Measurements from ENCODE around the gene EEF1A1.
"Not testable (repeated sequence)": the region's sequence is repeated elsewhere in the genome, so short reads cannot be mapped to it uniquely, and the experiment has no call there.

The EEF1A1 gene

DNA sequence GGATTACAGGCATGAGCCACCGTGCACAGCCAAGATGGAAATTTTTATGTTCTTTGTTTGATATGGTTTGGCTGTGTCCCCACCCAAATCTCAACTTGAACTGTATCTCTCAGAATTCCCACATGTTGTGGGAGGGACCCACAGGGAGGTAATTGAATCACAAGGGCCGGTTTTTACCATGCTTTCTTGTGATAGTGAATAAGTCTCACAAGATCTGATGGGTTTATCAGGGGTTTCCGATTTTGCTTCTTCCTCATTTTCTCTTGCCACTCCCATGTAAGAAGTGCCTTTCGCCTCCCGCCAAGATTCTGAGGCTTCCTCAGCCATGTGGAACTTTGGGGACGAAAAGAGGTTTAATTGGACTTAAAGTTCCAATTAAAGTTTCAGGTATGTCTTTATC is 14.6 kb downstream of the EEF1A1 start:
- no peak overlapping the region for H3K4me3 ChIP-seq (ENCODE audit: low read depth, low read length)

DNA sequence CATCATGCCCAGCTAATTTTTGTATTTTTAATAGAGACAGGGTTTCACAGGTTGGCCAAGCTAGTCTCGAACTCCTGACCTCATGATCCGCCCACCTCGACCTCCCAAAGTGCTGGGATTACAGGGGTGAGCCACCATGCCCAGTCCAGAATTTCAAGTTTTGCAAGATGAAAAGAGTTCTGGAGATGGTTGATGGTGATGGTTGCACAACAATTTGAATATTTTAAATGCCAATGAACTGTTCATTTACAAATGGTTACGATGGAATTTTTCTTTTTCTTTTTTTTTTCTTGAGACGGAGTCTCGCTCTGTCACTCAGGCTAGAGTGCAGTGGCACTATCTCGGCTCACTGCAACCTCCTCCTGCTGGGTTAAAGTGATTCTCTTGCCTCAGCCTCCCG is 15.1 kb downstream of the EEF1A1 start:
- H3K4me3 ChIP-seq (ENCODE audit: low read depth, low read length) = not testable (repeated sequence)

DNA sequence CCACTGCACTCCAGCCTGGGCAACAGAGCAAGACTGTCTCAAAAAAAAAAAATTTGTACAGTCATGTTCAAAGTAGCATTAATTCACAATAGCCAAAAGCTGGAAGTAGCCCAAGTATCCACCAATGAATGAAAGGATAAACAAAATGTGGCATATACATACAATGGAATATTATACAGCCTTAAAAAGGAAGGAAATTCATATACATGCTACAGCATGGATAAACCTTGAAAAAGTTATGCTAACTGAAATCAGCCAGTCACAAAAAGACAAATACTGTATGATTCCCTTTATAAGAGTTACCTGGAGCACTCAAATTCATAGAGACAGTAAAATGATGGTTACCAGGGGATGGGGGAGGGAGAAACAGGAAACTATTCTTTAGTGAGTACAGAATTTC is 15.7 kb downstream of the EEF1A1 start:
- H3K4me3 ChIP-seq (ENCODE audit: low read depth, low read length) = no peak overlapping the region

DNA sequence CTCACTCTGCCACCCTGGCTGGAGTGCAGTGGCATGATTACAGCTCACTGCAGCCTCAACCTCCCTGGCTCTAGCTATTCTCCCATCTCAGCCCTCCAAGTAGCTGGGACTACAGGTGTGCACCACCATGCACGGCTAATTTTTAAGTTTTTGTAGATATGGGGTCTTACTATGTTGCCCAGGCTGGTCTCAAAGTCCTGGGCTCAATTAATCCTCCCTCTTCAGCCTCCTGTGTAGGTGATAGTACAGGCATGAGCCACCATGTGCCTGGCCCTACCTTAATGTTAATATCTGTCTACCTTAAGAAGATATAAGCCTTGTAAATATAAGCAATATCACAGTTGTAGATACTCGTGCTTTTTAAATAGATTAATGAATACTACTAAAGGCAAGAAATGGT is 16.7 kb downstream of the EEF1A1 start:
- no peak overlapping the region for H3K4me3 ChIP-seq (ENCODE audit: low read depth, low read length)

DNA sequence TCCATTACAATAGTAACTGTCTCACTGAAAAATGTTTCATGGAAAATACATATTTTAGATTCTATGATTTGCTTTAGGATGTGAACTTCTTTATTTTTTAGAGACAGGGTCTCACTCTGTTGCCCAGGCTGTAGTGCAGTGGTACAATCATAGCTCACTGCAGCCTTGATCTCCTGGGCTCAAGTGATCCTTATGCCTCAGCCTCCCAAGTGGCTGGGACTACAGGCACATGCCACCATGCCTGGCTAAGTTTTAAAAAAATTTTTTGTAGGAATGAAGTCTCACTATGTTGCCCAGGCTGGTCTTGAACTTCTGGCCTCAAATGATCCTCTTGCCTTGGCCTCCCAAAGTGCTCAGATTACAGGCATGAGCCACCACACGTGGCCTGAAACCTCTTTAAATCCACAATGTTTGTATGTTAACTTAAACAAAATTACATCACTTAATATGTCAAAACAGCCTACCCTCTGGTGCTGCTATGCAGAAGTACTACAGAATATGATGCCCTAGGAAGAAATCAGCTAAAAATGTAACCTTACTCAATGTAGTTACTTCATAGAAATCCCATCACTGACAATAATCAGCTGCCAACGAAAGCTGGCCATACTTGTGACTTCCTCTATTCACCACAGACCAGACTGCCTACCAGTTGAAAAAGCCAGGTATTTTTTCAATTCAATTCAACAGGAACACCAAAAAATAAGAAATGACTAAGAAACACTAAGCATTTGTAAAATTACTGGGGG is 17.6 kb downstream of the EEF1A1 start:
- no peak overlapping the region for H3K4me3 ChIP-seq (ENCODE audit: low read depth, low read length)

DNA sequence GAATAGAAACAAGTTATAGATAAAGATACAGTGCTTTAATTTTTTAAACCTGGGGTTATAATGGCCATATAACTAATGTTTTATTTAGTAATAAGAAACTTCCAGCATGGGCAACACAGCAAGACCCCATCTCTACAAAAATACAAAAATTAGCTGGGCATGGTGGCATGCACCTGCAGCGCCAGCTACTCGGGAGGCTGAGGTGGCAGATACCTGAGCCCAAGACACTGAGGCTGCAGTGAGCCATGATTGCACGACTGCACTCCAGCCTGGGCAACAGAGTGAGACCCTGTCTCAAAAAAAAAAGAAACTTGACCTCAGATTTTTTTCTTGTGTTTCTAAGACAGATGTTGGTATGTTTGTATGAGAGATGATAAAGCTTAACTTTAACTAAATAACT is 22.9 kb downstream of the EEF1A1 start:
- no peak overlapping the region for H3K4me3 ChIP-seq (ENCODE audit: low read depth, low read length)

DNA sequence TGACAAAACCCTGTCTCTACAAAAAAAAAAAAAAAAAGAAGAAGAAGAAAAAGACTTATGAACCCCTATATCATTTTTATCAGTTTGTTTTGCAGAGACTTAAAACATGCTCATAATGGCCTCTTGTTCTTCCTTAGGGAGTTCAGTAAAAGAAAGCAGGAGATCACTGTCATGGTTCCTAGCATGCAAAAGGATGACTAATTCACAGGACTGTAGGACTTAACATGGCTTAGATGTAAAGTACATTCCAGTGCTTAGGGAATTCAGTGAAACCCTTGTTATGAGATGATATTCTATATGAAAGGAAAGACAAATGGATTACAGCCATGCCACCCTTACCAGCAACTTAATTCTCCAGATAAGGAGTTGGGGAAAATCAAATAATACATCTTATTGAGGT is 29.5 kb downstream of the EEF1A1 start:
- H3K4me3 ChIP-seq (ENCODE audit: low read depth, low read length) = no peak overlapping the region

DNA sequence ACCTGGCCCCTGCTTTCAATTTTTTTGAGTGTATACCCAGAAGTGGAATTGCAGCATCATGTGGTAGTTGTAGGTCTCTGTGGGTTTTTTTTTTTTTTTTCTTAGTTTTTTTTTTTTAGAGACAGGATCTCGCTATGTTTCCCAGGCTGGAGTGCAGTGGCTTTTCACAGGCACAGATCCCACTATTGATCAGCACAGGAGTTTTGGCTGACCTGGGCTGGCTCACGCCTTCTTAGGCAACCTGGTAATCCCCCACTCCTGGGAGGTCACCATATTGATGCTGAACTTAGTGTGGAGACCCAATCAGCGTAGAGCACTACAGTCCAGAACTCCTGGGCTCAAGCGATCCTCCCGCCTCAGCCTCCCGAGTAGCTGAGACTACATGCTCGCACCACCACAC is 33.4 kb downstream of the EEF1A1 start:
- H3K4me3 ChIP-seq (ENCODE audit: low read depth, low read length) = no peak overlapping the region

DNA sequence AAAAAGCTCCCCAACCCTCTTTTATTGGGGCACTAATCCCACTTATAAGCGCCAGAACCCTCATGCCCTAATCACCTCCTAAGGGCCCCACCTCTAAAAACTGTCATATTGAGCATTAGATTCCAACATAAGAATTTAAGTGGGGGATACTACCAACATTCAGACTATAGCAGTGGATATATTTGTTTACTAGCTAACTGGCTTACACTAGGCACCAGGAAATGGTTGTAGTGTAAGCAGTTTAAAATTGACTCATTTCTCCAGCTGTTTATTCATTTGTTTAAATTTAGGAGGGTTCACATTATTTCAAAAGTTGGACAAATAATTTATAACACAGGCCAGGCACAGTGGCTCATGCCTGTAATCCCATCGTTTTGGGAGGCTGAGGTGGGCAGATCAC is 36.4 kb downstream of the EEF1A1 start:
- H3K4me3 ChIP-seq (ENCODE audit: low read depth, low read length) = no peak overlapping the region

DNA sequence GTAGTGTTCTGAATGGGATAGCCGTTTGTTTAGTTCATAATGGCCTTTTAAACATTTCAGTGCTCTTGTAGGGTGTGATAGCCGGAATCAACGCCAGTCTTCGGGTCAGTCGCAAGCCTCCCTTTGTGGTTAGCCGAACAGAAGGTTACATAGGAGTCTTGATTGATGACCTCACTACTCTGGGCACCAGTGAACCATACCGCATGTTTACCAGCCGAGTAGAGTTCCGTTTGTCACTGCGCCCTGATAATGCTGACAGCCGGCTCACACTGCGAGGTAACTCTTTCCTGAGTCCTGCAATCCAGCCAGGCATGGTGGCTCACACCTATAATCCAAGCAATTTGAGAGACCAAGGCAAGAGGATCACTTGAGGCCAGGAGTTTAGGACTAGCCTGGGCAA is 38.9 kb downstream of the EEF1A1 start:
- no peak overlapping the region for H3K4me3 ChIP-seq (ENCODE audit: low read depth, low read length)

DNA sequence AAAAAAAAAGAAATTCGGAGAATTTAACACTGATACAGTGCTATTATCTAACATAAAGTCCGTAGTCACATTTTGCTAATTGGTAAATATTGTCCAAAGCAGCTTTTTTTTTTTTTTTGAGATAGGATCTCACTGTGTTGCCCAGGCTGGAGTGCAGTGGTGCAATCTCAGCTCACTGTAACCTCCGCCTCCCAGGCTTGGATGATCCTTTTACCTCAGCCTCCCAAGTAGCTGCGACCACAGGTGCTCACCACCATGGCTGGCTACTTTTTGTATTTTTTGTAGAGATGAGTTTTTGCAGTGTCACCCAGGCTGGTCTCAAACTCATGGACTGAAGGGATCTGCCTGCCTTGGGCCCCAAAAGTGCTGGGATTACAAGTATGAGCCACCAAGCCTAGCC is 43.4 kb downstream of the EEF1A1 start:
- no peak overlapping the region for H3K4me3 ChIP-seq (ENCODE audit: low read depth, low read length)

DNA sequence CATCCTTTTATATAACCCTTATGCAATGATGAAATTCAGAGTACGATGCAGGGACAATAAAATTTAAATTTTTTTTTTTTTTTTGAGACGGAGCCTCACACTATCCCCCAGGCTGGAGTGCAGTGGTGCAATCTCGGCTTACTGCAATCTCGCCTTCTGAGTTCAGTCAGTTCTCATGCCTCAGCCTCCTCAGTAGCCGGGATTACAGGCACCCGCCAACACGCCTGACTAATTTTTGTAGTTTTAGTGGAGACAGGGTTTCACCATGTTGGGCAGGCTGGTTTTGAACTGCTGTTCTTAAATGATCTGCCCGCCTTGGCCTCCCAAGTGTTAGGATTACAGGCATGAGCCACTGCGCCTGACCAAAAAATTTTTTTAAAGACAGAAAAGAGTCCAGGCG is 44.1 kb downstream of the EEF1A1 start:
- H3K4me3 ChIP-seq (ENCODE audit: low read depth, low read length) = no peak overlapping the region

DNA sequence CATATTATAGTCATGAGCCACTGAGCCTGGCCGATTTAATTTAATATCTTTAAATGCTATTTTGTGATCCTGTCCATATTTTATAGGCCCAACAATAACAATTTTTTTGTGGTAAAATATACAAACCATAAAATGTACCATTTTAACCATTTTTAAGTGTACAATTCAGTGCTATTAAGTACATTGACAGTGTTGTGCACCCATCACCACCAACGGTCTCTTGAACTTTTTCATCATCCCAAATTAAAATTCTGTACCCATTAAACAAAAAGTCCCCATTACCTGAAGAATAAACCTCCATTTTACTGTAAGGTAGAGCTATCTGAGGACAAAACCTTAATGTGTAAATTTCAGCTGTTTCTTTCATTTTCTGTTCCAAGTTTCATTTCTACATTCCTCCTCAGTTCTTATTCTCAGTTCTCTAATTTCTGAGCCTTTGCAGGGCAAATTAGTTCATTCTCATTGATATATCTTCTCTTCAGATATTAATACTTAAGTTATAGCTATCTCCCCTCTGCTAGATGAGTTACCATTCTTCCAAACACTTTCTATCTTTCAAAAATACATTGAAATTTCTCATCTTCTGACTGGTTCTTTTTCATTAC is 49.0 kb downstream of the EEF1A1 start:
- H3K4me3 ChIP-seq (ENCODE audit: low read depth, low read length) = no peak overlapping the region
